DMS153 (cell line): ENCODE results near the gene SNX20.

Experiments used
- DNase-seq: peaks from one replicate; lab custom pipeline; 2025; lab: John Stamatoyannopoulos, UW

The SNX20 gene

GRCh38 chr16:50680556-50680893, 587 bp downstream of the SNX20 start:
- no peak for DNase-seq

- no peak for DNase-seq
Measured at GRCh38 chr16:50679676-50680555, 1.2 kb downstream of the SNX20 start.

- no peak for DNase-seq
Measured at GRCh38 chr16:50679266-50679665, 1.8 kb downstream of the SNX20 start.

GRCh38 chr16:50678531-50678930, 2.6 kb downstream of the SNX20 start:
- no peak for DNase-seq

- DNase-seq, result no peak
Measured at GRCh38 chr16:50677351-50677750, 3.8 kb downstream of the SNX20 start.

- no peak for DNase-seq
Measured at GRCh38 chr16:50676684-50677225, 4.4 kb downstream of the SNX20 start.

- no peak for DNase-seq
Measured at GRCh38 chr16:50675686-50676610, 5.2 kb downstream of the SNX20 start.

GRCh38 chr16:50674831-50675230, 6.3 kb downstream of the SNX20 start:
- no peak for DNase-seq

GRCh38 chr16:50673496-50674275, 7.4 kb downstream of the SNX20 start:
- DNase-seq, result no peak

GRCh38 chr16:50671644-50672260, 9.4 kb downstream of the SNX20 start:
- DNase-seq, result no peak

GRCh38 chr16:50670476-50670875, 10.6 kb downstream of the SNX20 start:
- no peak for DNase-seq

- no peak for DNase-seq
Measured at GRCh38 chr16:50669741-50670140, 11.4 kb downstream of the SNX20 start.

GRCh38 chr16:50668368-50669008, 12.6 kb downstream of the SNX20 start:
- no peak for DNase-seq

- DNase-seq, result no peak
Measured at GRCh38 chr16:50667497-50668367, 13.4 kb downstream of the SNX20 start.

GRCh38 chr16:50666658-50667496, 14.2 kb downstream of the SNX20 start:
- DNase-seq, result no peak

GRCh38 chr16:50665128-50665878, 15.8 kb downstream of the SNX20 start:
- no peak for DNase-seq

- no peak for DNase-seq
Measured at GRCh38 chr16:50664270-50664669, 16.8 kb downstream of the SNX20 start.

GRCh38 chr16:50662306-50662940, 18.7 kb downstream of the SNX20 start:
- no peak for DNase-seq
